ENCODE measurements around the gene HS1BP3.

Gene HS1BP3

GRCh38 chr2:20617892-20618467 is 32.9 kb downstream of the HS1BP3 start:
- DNase-seq (ENCODE audit: low spot score) = peak; percentile 99

GRCh38 chr2:20617081-20617575 is 33.8 kb downstream of the HS1BP3 start:
- peak; percentile 42 for DNase-seq (ENCODE audit: low spot score)

GRCh38 chr2:20616341-20616871 is 34.5 kb downstream of the HS1BP3 start:
- DNase-seq (ENCODE audit: low spot score) = no peak

- DNase-seq (ENCODE audit: low spot score) = peak; percentile 59
Observed at GRCh38 chr2:20615466-20616241, 35.2 kb downstream of the HS1BP3 start.

- DNase-seq (ENCODE audit: low spot score) = peak; percentile 30
Observed at GRCh38 chr2:20615068-20615465, 35.8 kb downstream of the HS1BP3 start.

- DNase-seq (ENCODE audit: low spot score) = peak; percentile 84
Observed at GRCh38 chr2:20614201-20615067, 36.5 kb downstream of the HS1BP3 start.

- DNase-seq (ENCODE audit: low spot score) = no peak
Observed at GRCh38 chr2:20612925-20613916, 37.7 kb downstream of the HS1BP3 start.

GRCh38 chr2:20611844-20612356 is 39.0 kb downstream of the HS1BP3 start:
- no peak for DNase-seq (ENCODE audit: low spot score)

GRCh38 chr2:20611077-20611843 is 39.6 kb downstream of the HS1BP3 start:
- peak; percentile 92 for DNase-seq (ENCODE audit: low spot score)

GRCh38 chr2:20609995-20610357 is 40.9 kb downstream of the HS1BP3 start:
- no peak for DNase-seq (ENCODE audit: low spot score)

GRCh38 chr2:20609349-20609994 is 41.4 kb downstream of the HS1BP3 start:
- DNase-seq (ENCODE audit: low spot score) = peak; percentile 71

GRCh38 chr2:20608666-20609348 is 42.1 kb downstream of the HS1BP3 start:
- peak; percentile 41 for DNase-seq (ENCODE audit: low spot score)

- no peak for DNase-seq (ENCODE audit: low spot score)
Observed at GRCh38 chr2:20607446-20607845, 43.5 kb downstream of the HS1BP3 start.

GRCh38 chr2:20606198-20606597 is 44.7 kb downstream of the HS1BP3 start:
- no peak for DNase-seq (ENCODE audit: low spot score)

GRCh38 chr2:20604951-20605381 is 45.9 kb downstream of the HS1BP3 start:
- DNase-seq (ENCODE audit: low spot score) = no peak

GRCh38 chr2:20604401-20604911 is 46.4 kb downstream of the HS1BP3 start:
- DNase-seq (ENCODE audit: low spot score) = no peak

GRCh38 chr2:20603791-20604190 is 47.1 kb downstream of the HS1BP3 start:
- no peak for DNase-seq (ENCODE audit: low spot score)

- no peak for DNase-seq (ENCODE audit: low spot score)
Observed at GRCh38 chr2:20602803-20603202, 48.1 kb downstream of the HS1BP3 start.

Measured in kidney tubule cell (primary cell).